Esophagus muscularis mucosa (tissue), 4 donors: ENCODE results near the gene ZFY.

ENCODE experiments used
- CTCF ChIP-seq, 3 experiments: fragments of 200-600 bp in 2 of 3; fragments of 450-650 bp in 1 of 3; sonication (generic) in 2 of 3; IDR thresholded peaks; one replicate each; pipeline ENCODE4 v1.5.1; 2017 to 2019; ENCODE audit warnings: antibody characterized with exemption in 3 of 3, mild to moderate bottlenecking in 2 of 3, moderate library complexity in 1 of 3
- EP300 ChIP-seq: sonication (generic); formaldehyde crosslinking; IDR thresholded peaks from one replicate; pipeline ENCODE4 v1.6.1; 2017; ENCODE audit warnings: antibody characterized with exemption
- POLR2A ChIP-seq: fragments of 450-650 bp; IDR thresholded peaks from one replicate; pipeline ENCODE4 v1.6.1; 2017; ENCODE audit warnings: antibody characterized with exemption, moderate library complexity, mild to moderate bottlenecking, low read depth

- no peak for TF ChIP-seq POLR2A
- TF ChIP-seq CTCF (IDR thresholded peaks at IDR 0.05) = no peak
- no peak for TF ChIP-seq EP300
Measured at GRCh38 chrY:3025357-3025756, 90.2 kb downstream of the ZFY start.
